Kidney (tissue), 14 donors: ENCODE results near the gene HPCAL1. TPM values are rescaled to one million over a fixed set of nuclear protein-coding genes. Genes with fewer than 3 reads are reported as not detected.
A peak's percentile ranks its signal among the peaks of the same experiment; 100 is the strongest.
"Not testable (repeated sequence)": the region's sequence is repeated elsewhere in the genome, so short reads cannot be mapped to it uniquely, and the experiment has no call there.

Experiments
- DNase-seq, 5 donors: peaks; one replicate each; pipeline ENCODE4 v3.0.0-alpha.2; 2013 to 2020
- FAIRE-seq: peaks from 2 replicates; lab custom pipeline; 2012; peaks lifted over from hg19 to GRCh38; lab: Jason Lieb, UNC
- H3K27ac ChIP-seq, 2 donors: one replicate each; pipeline ENCODE4 v1.7.0; 2013; ENCODE audit warnings: low read depth in 2 of 2, low read length in 2 of 2, inconsistent platforms in 1 of 2
- H3K27me3 ChIP-seq: one replicate; pipeline ENCODE4 v1.7.1; 2013; ENCODE audit warnings: low read length, inconsistent platforms; ENCODE audit not compliant: control insufficient read depth, insufficient read depth
- H3K36me3 ChIP-seq, 3 donors: one replicate each; pipeline versions ENCODE4 v1.7.0 to v1.7.1; 2013; ENCODE audit warnings: low read length in 3 of 3, control low read depth in 1 of 3, inconsistent platforms in 1 of 3; ENCODE audit not compliant: insufficient read depth in 3 of 3, control insufficient read depth in 2 of 3
- H3K4me1 ChIP-seq, 3 donors: one replicate each; pipeline versions ENCODE4 v1.7.0 to v1.7.1; 2013; ENCODE audit warnings: low read length in 3 of 3, inconsistent platforms in 1 of 3, low read depth in 1 of 3; ENCODE audit not compliant: control insufficient read depth in 2 of 3, insufficient read depth in 2 of 3
- H3K4me3 ChIP-seq, 3 donors: one replicate each; pipeline versions ENCODE4 v1.7.0 to v1.8.1; 2013; ENCODE audit warnings: low read length in 3 of 3, control low read depth in 1 of 3, inconsistent platforms in 1 of 3
- H3K9ac ChIP-seq, 3 donors: one replicate each; pipeline versions ENCODE4 v1.7.0 to v1.7.1; 2013; ENCODE audit warnings: low read length in 3 of 3, control low read depth in 1 of 3, inconsistent platforms in 1 of 3
- H3K9me3 ChIP-seq, 3 donors: one replicate each; pipeline versions ENCODE4 v1.7.0 to v1.7.1; 2013; ENCODE audit warnings: low read length in 3 of 3, control low read depth in 1 of 3, inconsistent platforms in 1 of 3; ENCODE audit not compliant: control insufficient read depth in 2 of 3, insufficient read depth in 1 of 3
- CTCF ChIP-seq: IDR thresholded peaks from 3 replicates; pipeline ENCODE4 v1.5.1; 2012; ENCODE audit warnings: mild to moderate bottlenecking, moderate library complexity, borderline replicate concordance; ENCODE audit not compliant: insufficient read depth; ENCODE audit errors: extremely low read depth
- intact Hi-C: fragments of 100-400 bp; cut with DNase I; formaldehyde crosslinking; loops from one replicate; pipeline ENCODE4 v1.11.1; 2022
- polyA plus RNA-seq: library from polyadenylated mRNA; stranded (reverse); fragments of 350-450 nt; fragmentation: Illumina TruSeq; extraction: RNeasy Lipid Tissue Mini Kit (QIAGEN cat#74804); gene quantifications from one replicate; pipeline ENCODE4 v1.2.3, GENCODE V29; 2014; ENCODE audit warnings: low read depth, low replicate concordance; ENCODE audit not compliant: insufficient read depth
- total RNA-seq: library from RNA; stranded (reverse); fragmentation: NEBNext Ultra II Directional; extraction: Animal tissue kit (Norgen Biotek cat#: 25700); gene quantifications from one replicate; pipeline ENCODE4 v1.2.1, GENCODE V29; 2021
- donor health status: control.
- donor health status: control.
- donor health status: control.
- donor health status: control.
- donor health status: control.
- donor health status: DM: yes; HTN: yes; CAD: no.
- donor health status: Normal renal cell carcinoma (clear cell type).

Gene HPCAL1
- total and polyA plus RNA-seq, 2 donors from 2014 or later: 47.3 to 121 TPM

DNA sequence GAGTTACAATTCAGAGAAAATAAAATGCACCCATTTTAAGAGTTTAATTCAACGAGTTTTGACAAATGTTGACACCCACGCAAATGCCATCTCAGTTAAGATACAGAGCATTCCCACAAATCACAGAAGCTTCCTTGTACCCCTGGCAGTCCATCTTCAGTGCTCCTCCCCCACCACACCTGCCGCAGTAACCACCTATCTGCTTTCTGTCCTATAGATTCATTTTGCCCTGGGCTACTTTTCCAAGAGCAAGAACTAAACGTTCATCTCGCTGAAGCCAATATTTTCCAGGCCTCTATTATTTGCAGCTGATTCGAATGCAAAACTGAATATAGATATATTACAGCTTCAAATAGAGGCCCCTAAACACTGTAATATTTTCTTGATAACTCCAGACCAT, 13.4 kb upstream of the HPCAL1 start:
- FAIRE-seq (no peak), DNase-seq (no peak)
- no peak for TF ChIP-seq CTCF
- intact Hi-C loops: no loop called here
- H3K9ac ChIP-seq: no peak overlapping the region
- H3K4me3 ChIP-seq: no peak overlapping the region
- H3K27ac ChIP-seq: no peak overlapping the region
- H3K4me1 ChIP-seq: peaks cover 0 to 12% (median 4%) of the 10 kb centered on the region in 3 donors
- H3K36me3 ChIP-seq: no peaks in the 10 kb centered on the region
- no peaks in the 10 kb centered on the region for H3K27me3 ChIP-seq
- peaks cover 0 to 8% (median 0%) of the 10 kb centered on the region in 3 donors for H3K9me3 ChIP-seq

DNA sequence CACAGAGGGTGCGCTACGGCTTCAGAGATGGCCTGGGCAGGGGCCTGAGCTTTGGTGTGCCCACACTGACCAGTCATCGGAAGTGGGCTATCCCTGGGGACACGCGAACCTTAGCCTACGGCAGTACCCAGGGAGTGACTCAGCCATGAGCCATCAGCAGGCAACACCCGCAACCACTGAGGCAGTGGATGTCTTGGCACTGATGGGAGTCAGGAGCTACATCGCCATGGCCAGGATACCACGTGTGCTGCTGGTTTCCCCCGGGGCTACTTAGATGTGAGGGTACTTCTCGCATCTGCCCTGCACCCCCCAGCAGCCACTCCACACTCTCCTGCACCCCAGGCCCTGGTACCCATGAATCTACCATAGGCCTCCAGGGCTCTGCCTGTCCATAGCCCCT, 12.8 kb upstream of the HPCAL1 start:
- Histone ChIP-seq H3K9ac (no peak overlapping the region), H3K4me1 (peaks cover 0 to 12% (median 4%) of the 10 kb centered on the region in 3 donors), H3K4me3 (no peak overlapping the region), H3K27ac (no peak overlapping the region), H3K36me3 (no peaks in the 10 kb centered on the region), H3K27me3 (no peaks in the 10 kb centered on the region), H3K9me3 (peaks cover 0 to 9% (median 0%) of the 10 kb centered on the region in 3 donors)
- TF ChIP-seq CTCF: no peak
- FAIRE-seq (no peak), DNase-seq (no peak)
- intact Hi-C loops: no loop called here

DNA sequence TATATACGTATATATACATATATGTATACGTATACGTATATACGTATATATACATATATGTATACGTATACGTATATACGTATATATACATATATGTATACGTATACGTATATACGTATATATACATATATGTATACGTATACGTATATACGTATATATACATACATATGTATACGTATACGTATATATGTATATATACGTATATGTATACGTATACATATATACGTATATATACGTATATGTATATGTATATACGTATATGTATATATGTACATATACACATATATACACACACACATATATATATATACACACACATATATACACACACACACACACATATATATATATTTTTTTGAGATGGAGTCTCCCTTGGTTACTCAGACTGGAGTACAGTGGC, 11.3 kb upstream of the HPCAL1 start:
- intact Hi-C loops: not testable (repeated sequence)

DNA sequence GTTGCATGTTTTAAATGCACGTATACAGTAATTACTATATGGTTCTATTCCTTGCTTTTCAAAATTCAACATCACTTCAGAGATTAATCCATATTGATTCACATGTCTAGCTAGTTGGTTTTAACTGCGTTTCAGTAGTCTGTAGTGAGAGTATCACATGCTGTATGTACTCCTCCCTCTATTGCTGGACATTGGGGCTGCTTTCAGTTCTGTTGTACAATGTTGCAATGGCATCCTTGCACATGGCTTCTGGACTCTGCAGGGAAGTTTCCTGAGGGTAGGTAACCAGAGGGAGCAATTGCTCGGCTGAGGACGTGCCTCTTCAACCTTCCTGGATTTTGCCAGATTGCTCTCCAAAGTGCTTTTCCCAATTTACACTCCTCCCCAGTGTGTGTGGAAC, 10.7 kb upstream of the HPCAL1 start:
- intact Hi-C loops: no loop called here
- Histone ChIP-seq H3K9me3 (peaks cover 0 to 9% (median 0%) of the 10 kb centered on the region in 3 donors), H3K27me3 (no peaks in the 10 kb centered on the region), H3K9ac (no peak overlapping the region), H3K36me3 (no peaks in the 10 kb centered on the region), H3K4me1 (no peaks in the 10 kb centered on the region), H3K27ac (no peak overlapping the region), H3K4me3 (no peak overlapping the region)
- no peak for TF ChIP-seq CTCF
- DNase-seq (no peak), FAIRE-seq (no peak)

More for the DNA sequence above, 11.3 kb upstream of the HPCAL1 start:
- not testable (repeated sequence) for H3K27me3 ChIP-seq, H3K4me3 ChIP-seq, H3K9me3 ChIP-seq, H3K27ac ChIP-seq, H3K9ac ChIP-seq, H3K4me1 ChIP-seq, DNase-seq, H3K36me3 ChIP-seq
- peak; percentile 90 for FAIRE-seq
